ENCODE data around the gene RXRA.
A peak's percentile ranks its signal among the peaks of the same experiment; 100 is the strongest.

RXRA gene

GRCh38 chr9:134408939-134409737 lies 82.9 kb downstream of the RXRA start:
- no peak for DNase-seq (ENCODE audit: low read depth in 2 of 2)
- H3K4me3 ChIP-seq (replicated peaks in 1 of 2; ENCODE audit: low read depth in 2 of 2, low read length in 2 of 2) = no peak overlapping the region
- TF ChIP-seq, protein P1, sequence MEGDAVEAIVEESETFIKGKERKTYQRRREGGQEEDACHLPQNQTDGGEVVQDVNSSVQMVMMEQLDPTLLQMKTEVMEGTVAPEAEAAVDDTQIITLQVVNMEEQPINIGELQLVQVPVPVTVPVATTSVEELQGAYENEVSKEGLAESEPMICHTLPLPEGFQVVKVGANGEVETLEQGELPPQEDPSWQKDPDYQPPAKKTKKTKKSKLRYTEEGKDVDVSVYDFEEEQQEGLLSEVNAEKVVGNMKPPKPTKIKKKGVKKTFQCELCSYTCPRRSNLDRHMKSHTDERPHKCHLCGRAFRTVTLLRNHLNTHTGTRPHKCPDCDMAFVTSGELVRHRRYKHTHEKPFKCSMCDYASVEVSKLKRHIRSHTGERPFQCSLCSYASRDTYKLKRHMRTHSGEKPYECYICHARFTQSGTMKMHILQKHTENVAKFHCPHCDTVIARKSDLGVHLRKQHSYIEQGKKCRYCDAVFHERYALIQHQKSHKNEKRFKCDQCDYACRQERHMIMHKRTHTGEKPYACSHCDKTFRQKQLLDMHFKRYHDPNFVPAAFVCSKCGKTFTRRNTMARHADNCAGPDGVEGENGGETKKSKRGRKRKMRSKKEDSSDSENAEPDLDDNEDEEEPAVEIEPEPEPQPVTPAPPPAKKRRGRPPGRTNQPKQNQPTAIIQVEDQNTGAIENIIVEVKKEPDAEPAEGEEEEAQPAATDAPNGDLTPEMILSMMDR (IDR thresholded peaks at IDR 0.05; ENCODE audit: low read depth, low read length) = no peak

- H3K4me3 ChIP-seq (replicated peaks in 1 of 2; ENCODE audit: low read depth in 2 of 2, low read length in 2 of 2) = no peak overlapping the region
- TF ChIP-seq, protein P1 (IDR thresholded peaks at IDR 0.05; ENCODE audit: low read depth, low read length) = no peak
- no peak for DNase-seq (ENCODE audit: low read depth in 2 of 2)
Measured at GRCh38 chr9:134410071-134410834, 84.0 kb downstream of the RXRA start.

- TF ChIP-seq, protein P1 (IDR thresholded peaks at IDR 0.05; ENCODE audit: low read depth, low read length) = no peak
- H3K4me3 ChIP-seq (replicated peaks in 1 of 2; ENCODE audit: low read depth in 2 of 2, low read length in 2 of 2) = no peak overlapping the region
- no peak for DNase-seq (ENCODE audit: low read depth in 2 of 2)
Measured at GRCh38 chr9:134410835-134411217, 84.6 kb downstream of the RXRA start.

GRCh38 chr9:134411440-134412297 lies 85.4 kb downstream of the RXRA start:
- TF ChIP-seq, protein P1 (IDR thresholded peaks at IDR 0.05; ENCODE audit: low read depth, low read length) = no peak
- no peak overlapping the region for H3K4me3 ChIP-seq (replicated peaks in 1 of 2; ENCODE audit: low read depth in 2 of 2, low read length in 2 of 2)
- DNase-seq (ENCODE audit: low read depth in 2 of 2) = peak; percentile 24 to 66

- TF ChIP-seq, protein P1 (IDR thresholded peaks at IDR 0.05; ENCODE audit: low read depth, low read length) = no peak
- H3K4me3 ChIP-seq (replicated peaks in 1 of 2; ENCODE audit: low read depth in 2 of 2, low read length in 2 of 2) = no peak overlapping the region
- no peak for DNase-seq (ENCODE audit: low read depth in 2 of 2)
Measured at GRCh38 chr9:134412298-134412711, 86.0 kb downstream of the RXRA start.

DNA sequence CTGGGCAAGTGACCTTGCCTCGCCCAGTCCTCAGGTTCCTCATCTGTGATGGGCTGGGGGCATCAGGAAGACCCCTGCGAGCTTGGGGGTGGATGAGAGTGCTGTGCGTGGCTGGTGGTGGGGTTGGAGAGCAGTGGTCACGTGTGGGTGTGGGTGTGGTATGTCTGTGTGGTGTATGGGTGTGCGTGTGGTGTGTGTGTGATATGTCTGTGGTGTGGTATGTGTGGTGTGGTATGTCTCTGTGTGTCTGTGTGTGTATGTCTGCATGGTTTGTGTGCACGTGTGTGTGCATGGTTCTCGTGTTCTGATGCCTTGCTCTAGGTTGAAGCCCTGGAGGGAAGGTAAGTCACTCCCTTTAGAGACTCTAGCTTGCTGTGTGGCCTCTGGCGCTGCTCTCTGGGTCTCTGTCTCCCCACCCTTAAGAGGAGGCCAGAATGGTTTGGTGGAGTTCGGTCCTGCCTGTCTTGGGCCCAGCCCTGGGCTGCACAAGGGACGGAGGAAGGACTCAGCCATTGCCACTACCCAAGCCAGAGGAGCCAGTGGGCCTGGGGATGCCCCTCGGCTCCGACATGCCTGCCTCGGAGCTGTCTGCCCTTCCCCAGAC lies 87.0 kb downstream of the RXRA start:
- no peak overlapping the region for H3K4me3 ChIP-seq (replicated peaks in 1 of 2; ENCODE audit: low read depth in 2 of 2, low read length in 2 of 2)
- no peak for DNase-seq (ENCODE audit: low read depth in 2 of 2)
- TF ChIP-seq, protein P1 (IDR thresholded peaks at IDR 0.05; ENCODE audit: low read depth, low read length) = no peak

Data from cardiac fibroblast (primary cell).